IMR-90 (cell line): Measurements from ENCODE around the gene SPEF2.

Experiments used
- CTCF ChIP-seq: conservative IDR thresholded peaks from 2 replicates; pipeline ENCODE4 v1.5.1; 2012; ENCODE audit warnings: mild to moderate bottlenecking, low read depth, low read length, improper control_type of control experiment
- RAD21 ChIP-seq: IDR thresholded peaks from 2 replicates; pipeline ENCODE4 v1.6.1; 2012; ENCODE audit warnings: low read length, improper control_type of control experiment
- SMC3 ChIP-seq: fragments of 150-350 bp; IDR thresholded peaks from 2 replicates; pipeline ENCODE4 v1.6.1; 2016; ENCODE audit warnings: low read depth, mild to moderate bottlenecking, antibody characterized with exemption, low read length, moderate library complexity

GRCh38 chr5:35753500-35753899 lies 135.8 kb downstream of the SPEF2 start:
- TF ChIP-seq CTCF (no peak), SMC3 (no peak), RAD21 (no peak)
